ENCODE measurements around the gene DENND6A. TPM values are rescaled to one million over a fixed set of nuclear protein-coding genes. Genes with fewer than 3 reads are reported as not detected.
A peak's percentile ranks its signal among the peaks of the same experiment; 100 is the strongest.
"Not testable (repeated sequence)": the region's sequence is repeated elsewhere in the genome, so short reads cannot be mapped to it uniquely, and the experiment has no call there.

The DENND6A gene
- total RNA-seq, 1 experiment from 2014 or later = 12.0 TPM

GRCh38 chr3:57709031-57709430, 16.2 kb upstream of the DENND6A start:
- Histone ChIP-seq H3K4me3 (ENCODE audit: insufficient read depth, low read depth, low read length) (no peak overlapping the region), H3K36me3 (replicated peaks; ENCODE audit: control insufficient read depth, insufficient read depth, low read length) (no peaks in the 10 kb centered on the region), H3K27me3 (ENCODE audit: control insufficient read depth, insufficient read depth, low read length) (no peaks in the 10 kb centered on the region)
- DNase-seq = no peak

DNA sequence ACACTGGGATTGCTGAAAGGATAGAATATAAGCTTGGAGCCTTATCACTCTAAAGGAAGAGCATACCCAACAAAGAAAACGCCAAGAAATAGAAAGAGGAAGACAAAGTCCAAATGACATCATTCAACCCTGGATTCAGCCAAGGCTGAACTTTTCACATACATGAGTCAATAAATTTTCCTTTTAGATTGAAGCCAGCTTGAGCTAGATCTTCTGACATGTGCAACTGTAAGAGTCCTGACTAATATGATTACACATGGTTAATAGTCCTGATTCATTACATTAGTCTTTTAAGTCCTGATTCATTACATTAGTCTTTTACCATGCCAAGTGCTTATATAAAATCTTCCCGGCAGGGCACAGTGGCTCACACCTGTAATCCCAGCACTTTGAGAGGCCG, 13.6 kb upstream of the DENND6A start:
- H3K36me3 ChIP-seq (replicated peaks; ENCODE audit: control insufficient read depth, insufficient read depth, low read length) = no peaks in the 10 kb centered on the region
- no peak overlapping the region for H3K4me3 ChIP-seq (ENCODE audit: insufficient read depth, low read depth, low read length)
- no peak for DNase-seq
- no peaks in the 10 kb centered on the region for H3K27me3 ChIP-seq (ENCODE audit: control insufficient read depth, insufficient read depth, low read length)

- DNase-seq; H3K27me3 ChIP-seq (ENCODE audit: control insufficient read depth, insufficient read depth, low read length); H3K36me3 ChIP-seq (replicated peaks; ENCODE audit: control insufficient read depth, insufficient read depth, low read length); H3K4me3 ChIP-seq (ENCODE audit: insufficient read depth, low read depth, low read length): not testable (repeated sequence)
Measured at GRCh38 chr3:57705351-57705750, 12.5 kb upstream of the DENND6A start.

DNA sequence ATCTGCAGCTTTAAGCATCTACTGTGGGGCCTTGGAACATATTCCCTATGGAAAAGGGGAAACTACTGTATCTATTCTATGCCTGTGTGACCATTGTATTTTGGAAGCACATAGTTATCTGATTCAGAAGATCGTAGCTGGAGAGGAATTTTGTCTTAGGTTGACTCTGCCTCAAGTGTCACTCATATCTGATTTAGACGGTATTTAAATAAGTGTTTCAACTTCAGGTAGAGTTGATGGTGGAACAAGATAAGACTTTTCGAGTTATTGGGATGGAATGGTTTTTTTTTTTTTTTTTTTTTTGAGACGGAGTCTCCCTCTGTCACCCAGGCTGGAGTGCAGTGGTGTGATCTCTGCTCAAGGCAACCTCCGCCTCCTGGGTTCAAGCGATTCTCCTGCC, 8.9 kb upstream of the DENND6A start:
- Histone ChIP-seq H3K4me3 (ENCODE audit: insufficient read depth, low read depth, low read length) (no peak overlapping the region), H3K27me3 (ENCODE audit: control insufficient read depth, insufficient read depth, low read length) (no peaks in the 10 kb centered on the region), H3K36me3 (replicated peaks; ENCODE audit: control insufficient read depth, insufficient read depth, low read length) (no peaks in the 10 kb centered on the region)
- no peak for DNase-seq

DNA sequence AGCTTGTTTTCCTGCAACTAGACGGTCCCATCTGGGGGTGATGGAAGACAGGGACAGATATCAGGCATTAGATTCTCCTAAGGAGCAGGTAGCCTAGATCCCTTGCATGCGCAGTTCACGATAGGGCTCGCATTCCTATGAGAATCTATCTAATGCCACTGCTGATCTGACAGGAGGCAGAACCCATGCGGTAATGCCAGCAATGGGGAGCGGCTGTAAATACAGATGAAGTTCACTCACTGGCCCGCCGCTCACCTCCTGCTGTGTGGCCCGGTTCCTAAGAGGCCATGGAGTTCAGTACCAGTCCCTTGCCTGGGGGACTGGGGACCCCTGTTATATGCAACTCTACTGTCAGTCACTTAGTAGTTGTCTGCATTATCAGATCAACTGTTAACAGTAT, 7.9 kb upstream of the DENND6A start:
- Histone ChIP-seq H3K36me3 (replicated peaks; ENCODE audit: control insufficient read depth, insufficient read depth, low read length) (no peaks in the 10 kb centered on the region), H3K27me3 (ENCODE audit: control insufficient read depth, insufficient read depth, low read length) (no peaks in the 10 kb centered on the region), H3K4me3 (ENCODE audit: insufficient read depth, low read depth, low read length) (no peak overlapping the region)
- DNase-seq = no peak

GRCh38 chr3:57699591-57699990, 6.7 kb upstream of the DENND6A start:
- no peak overlapping the region for H3K4me3 ChIP-seq (ENCODE audit: insufficient read depth, low read depth, low read length)
- DNase-seq = no peak
- H3K27me3 ChIP-seq (ENCODE audit: control insufficient read depth, insufficient read depth, low read length) = no peaks in the 10 kb centered on the region
- no peaks in the 10 kb centered on the region for H3K36me3 ChIP-seq (replicated peaks; ENCODE audit: control insufficient read depth, insufficient read depth, low read length)

DNA sequence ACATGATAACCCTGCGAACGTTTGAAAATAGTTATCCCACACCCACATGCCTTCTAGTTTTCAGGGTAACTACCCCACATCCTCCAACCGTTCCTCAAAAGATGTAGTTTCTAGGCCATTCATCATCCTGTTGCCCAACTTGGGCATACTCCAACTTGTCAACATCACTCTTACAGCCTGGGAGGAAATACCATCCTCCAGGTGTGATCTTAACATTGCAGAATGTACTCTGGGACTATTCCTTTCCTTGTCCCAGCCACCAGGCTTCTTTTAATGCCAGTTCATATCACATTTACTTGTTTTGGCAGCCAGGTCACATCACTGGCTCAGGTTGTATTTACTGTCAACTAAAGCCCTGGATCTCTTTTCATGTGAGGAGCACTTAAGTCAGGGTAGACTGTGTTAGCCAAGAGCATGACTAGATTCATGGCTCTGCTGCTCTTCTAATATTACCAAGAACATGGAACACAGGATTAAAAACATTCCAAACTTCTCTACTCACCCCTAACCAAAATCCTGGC, 4.0 kb upstream of the DENND6A start:
- DNase-seq = no peak
- H3K36me3 ChIP-seq (replicated peaks; ENCODE audit: control insufficient read depth, insufficient read depth, low read length) = no peaks in the 10 kb centered on the region
- no peaks in the 10 kb centered on the region for H3K27me3 ChIP-seq (ENCODE audit: control insufficient read depth, insufficient read depth, low read length)
- no peak overlapping the region for H3K4me3 ChIP-seq (ENCODE audit: insufficient read depth, low read depth, low read length)

GRCh38 chr3:57694146-57694545, 1.3 kb upstream of the DENND6A start:
- H3K4me3 ChIP-seq (ENCODE audit: insufficient read depth, low read depth, low read length) = no peak overlapping the region
- DNase-seq = no peak
- H3K36me3 ChIP-seq (replicated peaks; ENCODE audit: control insufficient read depth, insufficient read depth, low read length) = no peaks in the 10 kb centered on the region
- no peaks in the 10 kb centered on the region for H3K27me3 ChIP-seq (ENCODE audit: control insufficient read depth, insufficient read depth, low read length)

- H3K4me3 ChIP-seq (ENCODE audit: insufficient read depth, low read depth, low read length) = peak overlapping the region; percentile 96
- H3K27me3 ChIP-seq (ENCODE audit: control insufficient read depth, insufficient read depth, low read length); H3K36me3 ChIP-seq (replicated peaks; ENCODE audit: control insufficient read depth, insufficient read depth, low read length); DNase-seq: not testable (repeated sequence)
Measured at GRCh38 chr3:57692133-57692395, 813 bp downstream of the DENND6A start.

GRCh38 chr3:57691411-57692132, 1.3 kb downstream of the DENND6A start:
- no peak for DNase-seq
- peak overlapping the region; percentile 96 for H3K4me3 ChIP-seq (ENCODE audit: insufficient read depth, low read depth, low read length)
- no peaks in the 10 kb centered on the region for H3K36me3 ChIP-seq (replicated peaks; ENCODE audit: control insufficient read depth, insufficient read depth, low read length)
- no peaks in the 10 kb centered on the region for H3K27me3 ChIP-seq (ENCODE audit: control insufficient read depth, insufficient read depth, low read length)

DNA sequence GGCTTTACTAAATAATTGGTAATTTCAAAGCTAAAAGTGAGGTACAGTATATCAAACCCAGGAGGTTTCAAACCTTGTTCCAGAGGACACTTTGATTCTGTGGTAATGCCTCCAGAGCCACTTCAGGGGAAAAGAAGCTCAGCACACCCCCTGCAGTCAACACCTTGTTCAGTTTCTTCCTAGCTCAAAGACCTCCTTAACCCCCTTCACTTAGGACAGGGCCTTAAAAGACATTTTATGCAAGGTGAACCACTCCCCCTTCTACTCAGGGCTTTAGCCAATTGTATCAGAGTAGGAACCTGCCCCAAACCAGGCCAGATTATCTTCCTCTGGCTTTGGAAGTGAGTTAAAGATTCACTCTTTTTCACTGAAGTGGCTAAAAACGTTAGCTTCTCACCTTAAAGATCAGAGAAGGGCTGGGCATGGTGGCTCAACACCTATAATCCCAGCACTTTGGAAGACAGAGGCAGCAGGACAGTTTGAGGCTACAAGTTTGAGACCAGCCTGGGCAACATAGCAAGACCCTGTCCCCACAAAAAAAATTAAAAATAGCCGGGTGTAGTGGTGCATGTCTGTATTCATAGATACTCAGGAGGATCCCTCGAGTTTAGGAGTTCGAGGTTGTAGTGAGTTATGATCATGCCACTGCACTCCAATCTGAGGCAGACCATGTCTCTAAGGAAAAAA, 3.4 kb downstream of the DENND6A start:
- Histone ChIP-seq H3K27me3 (ENCODE audit: control insufficient read depth, insufficient read depth, low read length) (no peaks in the 10 kb centered on the region), H3K36me3 (replicated peaks; ENCODE audit: control insufficient read depth, insufficient read depth, low read length) (no peaks in the 10 kb centered on the region), H3K4me3 (ENCODE audit: insufficient read depth, low read depth, low read length) (no peak overlapping the region)
- peak; percentile 62 for DNase-seq

DNA sequence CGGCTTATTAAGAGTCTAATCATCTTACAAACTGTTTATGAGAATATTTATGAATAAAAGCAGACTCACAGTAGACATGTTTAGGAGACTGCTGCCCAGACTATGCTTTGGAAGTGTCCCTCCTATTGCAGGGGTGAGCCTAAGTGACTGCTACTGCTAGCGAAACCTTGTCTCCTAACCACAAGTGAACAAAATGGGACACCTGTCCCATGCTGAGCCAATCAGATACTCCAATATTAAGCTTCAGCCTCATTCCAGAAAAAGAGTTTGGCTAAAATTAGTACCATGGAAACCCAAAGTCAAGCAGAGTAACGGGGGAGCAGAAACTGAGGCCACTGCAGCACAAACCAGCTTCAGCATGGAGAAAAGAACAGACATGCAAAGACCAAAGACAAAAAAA, 4.6 kb downstream of the DENND6A start:
- DNase-seq = no peak
- H3K27me3 ChIP-seq (ENCODE audit: control insufficient read depth, insufficient read depth, low read length) = no peaks in the 10 kb centered on the region
- H3K4me3 ChIP-seq (ENCODE audit: insufficient read depth, low read depth, low read length) = no peak overlapping the region
- no peaks in the 10 kb centered on the region for H3K36me3 ChIP-seq (replicated peaks; ENCODE audit: control insufficient read depth, insufficient read depth, low read length)

DNA sequence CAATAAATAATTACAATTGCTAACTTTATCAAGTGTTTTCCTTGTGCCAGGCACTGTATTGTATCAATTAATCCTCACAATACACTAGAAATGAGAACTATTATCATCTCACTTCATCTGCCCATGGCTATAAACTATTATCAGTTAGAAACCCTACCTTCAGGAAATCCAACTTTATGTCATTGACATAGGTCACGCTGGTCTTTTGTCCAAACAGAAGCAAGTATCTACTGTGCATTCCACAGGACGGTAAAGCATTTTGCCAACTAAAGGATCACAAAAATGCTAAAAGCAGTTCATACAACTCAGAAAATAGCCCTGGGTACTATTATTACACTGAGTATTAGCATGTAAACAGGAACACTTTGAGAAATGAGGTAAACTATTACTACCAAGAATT, 9.6 kb downstream of the DENND6A start:
- Histone ChIP-seq H3K4me3 (ENCODE audit: insufficient read depth, low read depth, low read length) (no peak overlapping the region), H3K36me3 (replicated peaks; ENCODE audit: control insufficient read depth, insufficient read depth, low read length) (no peaks in the 10 kb centered on the region), H3K27me3 (ENCODE audit: control insufficient read depth, insufficient read depth, low read length) (no peaks in the 10 kb centered on the region)
- no peak for DNase-seq

DNA sequence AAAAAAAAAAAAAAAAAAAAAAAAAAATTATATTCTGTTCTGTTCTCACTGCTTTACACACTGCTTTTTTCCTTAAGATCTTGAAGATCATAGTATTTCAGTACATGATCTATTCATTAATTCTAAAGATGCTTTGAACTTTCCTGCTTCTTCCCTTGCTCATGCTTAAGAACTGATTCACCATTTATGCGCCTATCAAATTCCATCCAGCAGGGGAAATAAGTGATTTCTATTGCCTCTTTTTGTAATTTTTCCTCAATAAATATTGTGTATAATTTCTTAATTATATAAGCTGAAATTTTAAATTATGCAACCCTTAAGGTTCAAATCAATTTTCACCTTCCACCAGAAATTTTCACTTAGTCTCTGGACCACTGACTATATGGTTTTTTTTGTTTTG, 10.6 kb downstream of the DENND6A start:
- DNase-seq = no peak
- no peaks in the 10 kb centered on the region for H3K36me3 ChIP-seq (replicated peaks; ENCODE audit: control insufficient read depth, insufficient read depth, low read length)
- no peak overlapping the region for H3K4me3 ChIP-seq (ENCODE audit: insufficient read depth, low read depth, low read length)
- no peaks in the 10 kb centered on the region for H3K27me3 ChIP-seq (ENCODE audit: control insufficient read depth, insufficient read depth, low read length)

GRCh38 chr3:57681691-57682090, 11.2 kb downstream of the DENND6A start:
- Histone ChIP-seq H3K4me3 (ENCODE audit: insufficient read depth, low read depth, low read length) (no peak overlapping the region), H3K27me3 (ENCODE audit: control insufficient read depth, insufficient read depth, low read length) (no peaks in the 10 kb centered on the region), H3K36me3 (replicated peaks; ENCODE audit: control insufficient read depth, insufficient read depth, low read length) (no peaks in the 10 kb centered on the region)
- no peak for DNase-seq
